ENCODE measurements around the gene NOSIP.

NOSIP gene

DNA sequence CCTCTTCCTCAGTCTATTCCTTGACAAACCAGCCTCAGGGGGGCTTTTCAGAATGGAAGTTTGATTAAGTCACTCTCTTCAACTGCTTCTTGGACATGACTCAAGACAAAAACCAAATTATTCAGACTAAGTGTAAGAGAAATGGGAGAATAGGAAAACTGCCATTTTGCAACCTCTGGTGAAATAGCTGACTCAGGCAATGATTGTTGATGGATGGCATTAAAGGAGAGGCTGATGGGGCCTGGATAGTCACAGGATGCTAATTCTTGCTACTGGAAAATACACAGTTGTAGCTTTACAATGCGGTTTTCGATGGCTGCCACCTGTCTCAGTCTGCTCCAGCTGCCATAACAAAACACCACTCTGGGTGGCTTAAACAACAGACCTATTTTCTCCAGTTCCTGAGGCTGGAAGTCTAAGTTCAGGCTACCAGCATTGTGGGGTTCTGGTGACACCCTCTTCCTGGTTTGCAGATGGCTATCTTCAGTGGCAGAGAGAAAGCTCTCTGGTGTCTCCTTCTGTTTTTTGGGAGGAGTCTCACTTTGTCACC, 6.1 kb downstream of the NOSIP start:
- DNase-seq (ENCODE audit: low read depth), result no peak
- TF ChIP-seq, protein P1, sequence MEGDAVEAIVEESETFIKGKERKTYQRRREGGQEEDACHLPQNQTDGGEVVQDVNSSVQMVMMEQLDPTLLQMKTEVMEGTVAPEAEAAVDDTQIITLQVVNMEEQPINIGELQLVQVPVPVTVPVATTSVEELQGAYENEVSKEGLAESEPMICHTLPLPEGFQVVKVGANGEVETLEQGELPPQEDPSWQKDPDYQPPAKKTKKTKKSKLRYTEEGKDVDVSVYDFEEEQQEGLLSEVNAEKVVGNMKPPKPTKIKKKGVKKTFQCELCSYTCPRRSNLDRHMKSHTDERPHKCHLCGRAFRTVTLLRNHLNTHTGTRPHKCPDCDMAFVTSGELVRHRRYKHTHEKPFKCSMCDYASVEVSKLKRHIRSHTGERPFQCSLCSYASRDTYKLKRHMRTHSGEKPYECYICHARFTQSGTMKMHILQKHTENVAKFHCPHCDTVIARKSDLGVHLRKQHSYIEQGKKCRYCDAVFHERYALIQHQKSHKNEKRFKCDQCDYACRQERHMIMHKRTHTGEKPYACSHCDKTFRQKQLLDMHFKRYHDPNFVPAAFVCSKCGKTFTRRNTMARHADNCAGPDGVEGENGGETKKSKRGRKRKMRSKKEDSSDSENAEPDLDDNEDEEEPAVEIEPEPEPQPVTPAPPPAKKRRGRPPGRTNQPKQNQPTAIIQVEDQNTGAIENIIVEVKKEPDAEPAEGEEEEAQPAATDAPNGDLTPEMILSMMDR (IDR thresholded peaks at IDR 0.05; ENCODE audit: control insufficient read depth, insufficient read depth, low read depth, low read length, missing control alignments), result no peak
- no peak overlapping the region for H3K4me3 ChIP-seq (ENCODE audit: control insufficient read depth, low read depth, low read length)

DNA sequence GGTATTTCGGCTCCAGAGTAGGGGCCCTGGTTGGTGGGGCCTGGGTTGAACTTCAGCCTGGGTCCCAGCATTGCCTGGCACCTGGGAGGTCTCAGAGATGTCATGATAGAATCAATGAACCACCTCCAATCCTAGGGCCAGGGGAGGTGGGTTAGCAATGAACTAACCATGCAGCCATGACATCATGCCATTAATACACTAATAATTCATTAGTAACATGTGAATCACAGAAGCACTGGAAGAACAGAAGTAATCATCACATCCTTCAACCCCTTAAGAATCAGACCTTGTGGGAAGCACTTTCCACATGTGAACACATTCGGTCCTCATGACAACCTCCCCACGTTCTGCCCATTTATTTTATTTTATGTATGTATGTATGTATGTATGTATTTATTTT, 6.9 kb downstream of the NOSIP start:
- DNase-seq (ENCODE audit: low read depth), result no peak
- TF ChIP-seq, protein P1 (IDR thresholded peaks at IDR 0.05; ENCODE audit: control insufficient read depth, insufficient read depth, low read depth, low read length, missing control alignments), result no peak
- no peak overlapping the region for H3K4me3 ChIP-seq (ENCODE audit: control insufficient read depth, low read depth, low read length)

DNA sequence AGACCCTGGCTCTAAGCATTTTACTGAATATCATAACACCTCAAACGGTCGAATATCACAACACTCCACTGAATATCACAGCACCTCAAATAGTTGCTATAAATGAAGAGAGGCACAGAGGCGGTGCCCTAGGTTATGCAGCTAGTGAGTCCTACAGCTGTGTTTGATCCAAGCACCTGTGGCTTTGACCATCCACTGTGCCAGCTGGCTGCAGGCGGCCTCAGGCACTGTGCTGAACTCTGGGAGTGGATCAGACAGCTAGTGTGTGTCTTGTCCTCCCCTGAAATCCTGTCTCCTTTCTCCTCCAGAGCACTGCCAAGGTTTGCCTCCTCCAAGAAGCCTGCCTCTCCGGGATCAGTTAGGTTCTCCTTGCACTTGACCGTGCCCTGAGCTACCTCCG, 7.3 kb downstream of the NOSIP start:
- DNase-seq (ENCODE audit: low read depth), result no peak
- TF ChIP-seq, protein P1 (IDR thresholded peaks at IDR 0.05; ENCODE audit: control insufficient read depth, insufficient read depth, low read depth, low read length, missing control alignments), result no peak
- H3K4me3 ChIP-seq (ENCODE audit: control insufficient read depth, low read depth, low read length), result no peak overlapping the region

DNA sequence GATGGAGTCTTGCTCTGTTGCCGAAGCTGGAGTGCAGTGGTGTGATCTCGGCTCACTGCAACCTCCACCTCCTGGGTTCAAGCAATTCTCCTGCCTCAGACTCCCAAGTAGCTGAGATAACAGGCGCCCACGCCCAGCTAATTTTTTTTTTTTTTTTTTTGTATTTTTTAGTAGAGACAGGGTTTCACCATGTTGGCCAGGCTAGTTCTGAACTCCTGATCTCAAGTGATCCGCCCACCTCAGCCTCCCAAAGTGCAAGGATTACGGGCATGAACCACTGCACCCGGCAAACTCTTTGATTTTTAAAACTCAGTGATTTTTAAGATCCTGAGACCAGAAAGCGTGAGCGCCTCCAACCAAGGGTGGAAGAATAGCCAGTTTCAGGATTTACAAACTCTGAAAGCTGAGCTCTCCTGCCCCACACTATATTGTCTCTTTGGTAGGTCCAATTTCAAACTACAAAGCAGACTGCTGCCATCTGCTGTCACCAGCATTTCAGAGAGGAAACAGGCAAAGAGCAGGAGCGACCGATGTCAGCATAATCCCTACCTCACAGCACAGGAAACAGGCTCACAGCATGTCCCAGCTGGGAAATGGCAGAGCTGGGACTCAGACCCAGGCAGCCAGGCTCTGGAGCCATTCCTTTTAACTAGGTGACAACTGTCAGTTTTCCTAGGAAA, 9.2 kb downstream of the NOSIP start:
- no peak for DNase-seq (ENCODE audit: low read depth)
- H3K4me3 ChIP-seq (ENCODE audit: control insufficient read depth, low read depth, low read length), result no peak overlapping the region
- TF ChIP-seq, protein P1 (IDR thresholded peaks at IDR 0.05; ENCODE audit: control insufficient read depth, insufficient read depth, low read depth, low read length, missing control alignments), result peak; percentile 11

DNA sequence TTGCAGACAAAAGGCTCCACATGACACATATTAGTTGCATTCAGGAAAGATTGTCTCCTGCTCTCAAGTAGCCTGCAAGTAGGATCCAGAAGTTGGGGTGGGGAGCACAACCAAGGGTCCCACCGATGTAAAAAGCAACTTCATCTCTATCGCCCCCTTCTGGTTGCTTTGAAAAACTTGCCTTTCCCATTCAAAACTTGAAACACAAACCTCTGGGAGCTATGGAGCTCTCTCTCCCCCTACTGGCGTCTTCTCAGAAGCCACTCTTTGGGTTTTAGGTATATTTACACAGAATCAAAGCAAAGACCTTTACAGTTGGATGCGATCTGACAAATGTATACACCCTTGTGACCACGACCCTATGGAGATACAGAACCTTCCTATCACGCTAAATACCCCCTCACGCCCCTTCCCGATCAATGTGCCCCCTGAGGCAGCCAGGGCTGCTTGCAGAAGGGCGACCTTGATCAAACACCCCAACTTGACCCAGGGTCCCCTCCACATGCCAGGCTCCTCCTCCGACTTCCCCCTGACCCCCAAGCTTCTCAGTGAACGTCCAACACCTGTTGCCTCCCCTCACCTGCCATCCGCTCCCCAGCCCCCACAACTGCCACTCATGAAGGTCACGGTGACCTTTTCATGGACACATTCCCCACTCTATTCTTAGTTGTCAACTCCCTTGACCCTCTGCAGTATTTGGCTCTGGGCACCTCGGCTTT, 10.1 kb downstream of the NOSIP start:
- TF ChIP-seq, protein P1 (IDR thresholded peaks at IDR 0.05; ENCODE audit: control insufficient read depth, insufficient read depth, low read depth, low read length, missing control alignments), result peak; percentile 99
- H3K4me3 ChIP-seq (ENCODE audit: control insufficient read depth, low read depth, low read length), result no peak overlapping the region
- peak; percentile 56 for DNase-seq (ENCODE audit: low read depth)

DNA sequence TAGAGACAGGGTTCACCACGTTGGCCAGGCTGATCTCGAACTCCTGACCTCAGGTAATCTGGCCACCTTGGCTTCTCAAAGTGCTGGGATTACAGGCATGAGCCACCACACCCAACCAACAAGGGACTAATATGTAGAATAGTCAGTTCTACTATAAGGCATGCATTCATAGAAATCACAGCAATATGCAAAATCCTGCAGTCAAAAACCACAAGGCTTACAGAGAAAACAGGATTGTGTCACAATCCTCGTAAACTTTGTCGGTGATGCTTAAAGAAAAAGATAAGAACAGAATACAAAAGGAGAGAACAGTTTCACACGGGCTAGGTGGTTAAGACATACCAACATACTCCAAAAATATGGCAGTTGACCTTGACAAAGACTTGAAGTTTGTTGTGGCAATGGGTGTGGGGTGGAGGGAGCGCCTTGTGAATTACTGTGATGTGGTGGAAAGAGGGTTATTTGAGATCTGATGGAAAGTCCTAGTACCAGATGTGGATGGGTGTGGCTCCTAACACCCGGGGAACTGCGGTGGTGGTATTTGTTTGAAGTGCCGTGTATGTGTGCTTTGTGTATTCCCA, 12.4 kb downstream of the NOSIP start:
- no peak for DNase-seq (ENCODE audit: low read depth)

More for the DNA sequence above, 12.4 kb downstream of the NOSIP start:
- no peak overlapping the region for H3K4me3 ChIP-seq (ENCODE audit: control insufficient read depth, low read depth, low read length)
- TF ChIP-seq, protein P1 (IDR thresholded peaks at IDR 0.05; ENCODE audit: control insufficient read depth, insufficient read depth, low read depth, low read length, missing control alignments), result no peak
